Uterus (tissue), 2 donors: Measurements from ENCODE around the gene SEH1L.

ENCODE experiments used
- POLR2A ChIP-seq, 2 donors: fragments of 450-650 bp; IDR thresholded peaks; one replicate each; pipeline ENCODE4 v1.6.1; 2016; ENCODE audit warnings: antibody characterized with exemption in 2 of 2, mild to moderate bottlenecking in 1 of 2, moderate library complexity in 1 of 2
- TF ChIP-seq, protein P1 (sequence below), 4 experiments: fragments of 200-600 bp in 2 of 4; fragments of 450-650 bp in 2 of 4; sonication (generic) in 2 of 4; IDR thresholded peaks; one replicate each; pipeline ENCODE4 v1.5.1; 2016 to 2019; ENCODE audit warnings: antibody characterized with exemption in 4 of 4, mild to moderate bottlenecking in 2 of 4, moderate library complexity in 1 of 4

- TF ChIP-seq, protein P1, sequence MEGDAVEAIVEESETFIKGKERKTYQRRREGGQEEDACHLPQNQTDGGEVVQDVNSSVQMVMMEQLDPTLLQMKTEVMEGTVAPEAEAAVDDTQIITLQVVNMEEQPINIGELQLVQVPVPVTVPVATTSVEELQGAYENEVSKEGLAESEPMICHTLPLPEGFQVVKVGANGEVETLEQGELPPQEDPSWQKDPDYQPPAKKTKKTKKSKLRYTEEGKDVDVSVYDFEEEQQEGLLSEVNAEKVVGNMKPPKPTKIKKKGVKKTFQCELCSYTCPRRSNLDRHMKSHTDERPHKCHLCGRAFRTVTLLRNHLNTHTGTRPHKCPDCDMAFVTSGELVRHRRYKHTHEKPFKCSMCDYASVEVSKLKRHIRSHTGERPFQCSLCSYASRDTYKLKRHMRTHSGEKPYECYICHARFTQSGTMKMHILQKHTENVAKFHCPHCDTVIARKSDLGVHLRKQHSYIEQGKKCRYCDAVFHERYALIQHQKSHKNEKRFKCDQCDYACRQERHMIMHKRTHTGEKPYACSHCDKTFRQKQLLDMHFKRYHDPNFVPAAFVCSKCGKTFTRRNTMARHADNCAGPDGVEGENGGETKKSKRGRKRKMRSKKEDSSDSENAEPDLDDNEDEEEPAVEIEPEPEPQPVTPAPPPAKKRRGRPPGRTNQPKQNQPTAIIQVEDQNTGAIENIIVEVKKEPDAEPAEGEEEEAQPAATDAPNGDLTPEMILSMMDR (IDR thresholded peaks at IDR 0.05) = no peak
- no peak for TF ChIP-seq POLR2A (IDR thresholded peaks at IDR 0.05)
Observed at GRCh38 chr18:12907258-12907925, 40.4 kb upstream of the SEH1L start.
